GM06990 (cell line): ENCODE results near the gene CDH26.
A peak's percentile ranks its signal among the peaks of the same experiment; 100 is the strongest.

Experiments used
- DNase-seq: peaks from one replicate; pipeline ENCODE4 v3.0.0-alpha.2; 2011; ENCODE audit not compliant: insufficient read length; ENCODE audit errors: extremely low read depth
- H3K27me3 ChIP-seq: replicated peaks from 2 replicates; pipeline ENCODE4 v1.6.0; 2011; ENCODE audit warnings: low read length; ENCODE audit not compliant: control insufficient read depth, insufficient read depth
- H3K36me3 ChIP-seq: 2 replicates; pipeline ENCODE4 v1.5.1; 2011; ENCODE audit warnings: low read length; ENCODE audit not compliant: control insufficient read depth, insufficient read depth
- H3K4me3 ChIP-seq: replicated peaks from 2 replicates; pipeline ENCODE4 v1.5.1; 2011; ENCODE audit warnings: low read depth, mild to moderate bottlenecking, control low read depth, low read length
- TF ChIP-seq, protein P1 (sequence below): IDR thresholded peaks from 2 replicates; pipeline ENCODE4 v1.5.1; 2011; ENCODE audit warnings: low read length, control low read depth, mild to moderate bottlenecking, inconsistent platforms; ENCODE audit not compliant: insufficient read depth, poor library complexity, severe bottlenecking

CDH26 gene

DNA sequence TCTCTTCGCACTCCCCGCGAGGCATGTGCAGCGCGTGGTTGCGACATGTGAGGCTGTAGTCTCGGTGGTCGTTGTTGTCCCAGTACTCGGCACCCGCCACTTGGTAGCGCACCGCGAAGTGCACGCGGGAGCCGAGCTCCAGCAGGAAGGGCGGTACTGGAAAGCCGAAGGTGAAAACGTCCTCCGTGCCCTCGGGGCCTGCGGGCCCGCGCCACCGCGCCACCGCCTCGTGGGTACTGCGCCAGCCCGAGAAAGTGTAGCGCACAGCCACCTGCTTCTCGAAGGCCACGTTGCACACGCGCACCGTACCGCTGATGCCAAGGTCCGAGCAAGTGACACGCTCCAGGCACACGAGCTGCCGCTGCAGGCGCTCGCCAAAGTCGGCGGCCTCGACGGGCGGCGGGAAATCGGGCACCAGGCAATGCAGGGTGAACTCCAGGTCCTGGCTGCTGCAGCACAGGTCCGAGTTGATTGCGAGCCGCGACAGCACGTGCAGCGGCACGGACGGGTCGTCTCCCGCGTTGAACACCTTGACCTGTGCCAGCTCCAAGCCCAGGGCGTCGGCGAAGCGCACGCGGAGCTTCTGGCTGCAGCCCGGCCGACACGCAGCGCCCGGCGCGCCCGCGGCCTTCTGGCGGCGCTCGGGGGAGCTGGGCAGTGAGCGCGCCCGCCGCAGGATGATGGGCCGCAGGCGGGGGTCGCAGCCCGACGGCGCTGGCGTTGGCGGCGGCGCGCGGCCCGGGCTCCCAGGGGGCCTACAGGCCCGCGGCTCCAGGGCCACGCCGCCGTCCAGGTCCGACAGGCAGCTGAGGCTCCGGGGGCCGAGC lies 19.0 kb upstream of the CDH26 start:
- TF ChIP-seq, protein P1, sequence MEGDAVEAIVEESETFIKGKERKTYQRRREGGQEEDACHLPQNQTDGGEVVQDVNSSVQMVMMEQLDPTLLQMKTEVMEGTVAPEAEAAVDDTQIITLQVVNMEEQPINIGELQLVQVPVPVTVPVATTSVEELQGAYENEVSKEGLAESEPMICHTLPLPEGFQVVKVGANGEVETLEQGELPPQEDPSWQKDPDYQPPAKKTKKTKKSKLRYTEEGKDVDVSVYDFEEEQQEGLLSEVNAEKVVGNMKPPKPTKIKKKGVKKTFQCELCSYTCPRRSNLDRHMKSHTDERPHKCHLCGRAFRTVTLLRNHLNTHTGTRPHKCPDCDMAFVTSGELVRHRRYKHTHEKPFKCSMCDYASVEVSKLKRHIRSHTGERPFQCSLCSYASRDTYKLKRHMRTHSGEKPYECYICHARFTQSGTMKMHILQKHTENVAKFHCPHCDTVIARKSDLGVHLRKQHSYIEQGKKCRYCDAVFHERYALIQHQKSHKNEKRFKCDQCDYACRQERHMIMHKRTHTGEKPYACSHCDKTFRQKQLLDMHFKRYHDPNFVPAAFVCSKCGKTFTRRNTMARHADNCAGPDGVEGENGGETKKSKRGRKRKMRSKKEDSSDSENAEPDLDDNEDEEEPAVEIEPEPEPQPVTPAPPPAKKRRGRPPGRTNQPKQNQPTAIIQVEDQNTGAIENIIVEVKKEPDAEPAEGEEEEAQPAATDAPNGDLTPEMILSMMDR = no peak
- no peaks in the 10 kb centered on the region for H3K36me3 ChIP-seq
- peak overlapping the region; percentile 85 for H3K4me3 ChIP-seq
- DNase-seq = peak; percentile 32
- H3K27me3 ChIP-seq = no peaks in the 10 kb centered on the region

DNA sequence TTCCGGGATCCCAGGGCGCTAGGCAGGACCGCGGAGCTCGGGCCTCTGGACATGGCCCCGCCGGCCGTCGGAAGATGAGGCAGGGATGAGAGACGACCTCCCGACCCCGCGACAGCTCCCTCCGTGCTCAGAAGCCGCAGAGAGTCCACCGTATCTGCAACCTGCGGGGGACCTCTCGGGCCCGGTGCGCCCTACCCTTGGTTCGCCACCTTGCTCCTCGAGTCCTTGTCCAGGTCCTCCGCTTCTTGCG lies 18.4 kb upstream of the CDH26 start:
- TF ChIP-seq, protein P1 = no peak
- DNase-seq = no peak
- peak overlapping the region; percentile 85 for H3K4me3 ChIP-seq

DNA sequence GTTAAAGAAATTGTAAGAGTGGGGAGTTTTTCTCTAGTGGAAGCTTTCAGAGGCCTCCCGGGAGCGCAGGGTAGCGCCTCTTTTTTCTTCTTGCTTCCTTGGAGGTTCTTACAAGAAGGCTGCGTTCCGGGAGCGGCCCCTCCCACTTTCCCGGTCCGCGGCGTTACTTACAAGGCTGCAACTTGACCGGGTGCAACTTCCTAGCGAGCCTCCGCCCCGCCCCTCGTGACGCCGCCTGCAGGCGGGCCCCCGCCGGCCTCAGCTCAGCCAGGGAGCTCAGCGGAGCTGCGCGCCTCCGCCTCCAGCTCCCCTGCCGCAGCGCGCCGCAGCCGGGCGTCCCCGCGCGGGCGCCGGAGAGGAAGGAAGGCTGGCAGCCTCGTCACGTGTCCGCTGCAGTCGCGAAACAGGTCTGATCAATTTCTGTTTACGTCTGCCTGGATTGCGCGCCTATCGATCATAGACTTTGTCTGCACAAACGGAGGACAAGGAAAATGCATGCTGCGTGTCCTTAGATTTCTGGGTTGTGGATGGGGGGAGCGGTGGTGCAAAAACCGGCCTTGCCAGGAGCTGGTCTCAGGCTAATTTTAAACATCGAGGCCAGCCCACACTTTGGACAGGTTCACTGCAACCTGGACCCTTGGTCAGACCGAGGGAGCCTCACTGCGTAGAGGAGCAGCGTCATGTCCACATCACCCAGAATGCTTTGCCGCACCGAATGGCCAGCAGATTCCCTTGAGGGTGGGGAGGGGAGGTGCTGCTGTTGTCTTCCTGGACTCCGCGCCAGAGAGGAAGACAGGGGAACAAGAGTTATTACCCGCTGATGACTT lies 17.9 kb upstream of the CDH26 start, which contains the start of the genes FAM217B and PPP1R3D:
Gene FAM217B, plus strand, starts transcription at position 261 of the 827 bp plus-strand sequence. CDS start 3,555 bp downstream, outside the sequence.
Gene PPP1R3D, minus strand, starts transcription at position 177 of the 827 bp plus-strand sequence. CDS start 374 bp downstream, outside the sequence.
- H3K36me3 ChIP-seq = peaks cover 3% of the 10 kb centered on the region
- no peaks in the 10 kb centered on the region for H3K27me3 ChIP-seq
- DNase-seq = peak; percentile 98
- peak within 1 kb of the TSS; percentile 85 for H3K4me3 ChIP-seq
- TF ChIP-seq, protein P1 = no peak

More for the DNA sequence above, 18.4 kb upstream of the CDH26 start:
- H3K27me3 ChIP-seq = no peaks in the 10 kb centered on the region
- peaks cover 3% of the 10 kb centered on the region for H3K36me3 ChIP-seq

DNA sequence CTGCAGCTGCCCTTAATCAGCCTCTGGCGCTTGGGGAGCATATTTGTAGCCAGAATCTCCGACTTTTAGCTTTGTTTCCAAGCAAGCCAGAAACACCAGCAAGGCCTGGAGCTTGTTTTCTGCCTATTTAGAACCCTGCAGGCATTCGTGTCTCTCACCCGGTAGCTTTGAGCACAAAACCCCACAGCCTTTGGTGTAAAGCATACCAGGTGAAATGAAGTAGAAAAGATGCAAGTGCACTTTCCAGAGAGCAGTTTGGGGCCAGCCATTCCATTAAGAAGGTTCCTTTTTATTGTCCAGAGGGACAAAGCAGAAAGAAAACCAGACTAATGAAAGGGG lies 17.3 kb upstream of the CDH26 start:
- no peak for DNase-seq
- TF ChIP-seq, protein P1 = no peak
- no peaks in the 10 kb centered on the region for H3K27me3 ChIP-seq
- peak overlapping the region; percentile 85 for H3K4me3 ChIP-seq
- peaks cover 3% of the 10 kb centered on the region for H3K36me3 ChIP-seq

DNA sequence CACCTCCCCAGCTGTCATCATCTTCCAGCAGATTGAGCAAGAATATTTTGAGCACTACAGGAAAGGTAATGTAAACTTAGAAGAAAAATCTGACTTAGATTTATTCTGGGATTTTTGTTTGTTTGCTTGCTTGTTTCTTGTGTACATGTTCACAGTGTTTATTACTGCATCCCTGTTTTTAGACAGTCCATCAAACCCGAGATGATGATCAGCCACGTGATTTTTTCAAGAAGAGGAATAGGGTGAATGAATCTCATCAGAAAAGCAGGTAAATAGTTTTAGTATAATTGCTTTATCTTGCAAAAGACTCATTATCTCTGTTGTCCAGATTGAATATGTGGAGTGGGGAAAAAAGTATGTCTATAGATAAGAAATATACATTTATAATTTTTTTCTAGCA lies 16.0 kb upstream of the CDH26 start:
- TF ChIP-seq, protein P1 = no peak
- DNase-seq = no peak
- Histone ChIP-seq H3K4me3 (no peak overlapping the region), H3K36me3 (peaks cover 3% of the 10 kb centered on the region), H3K27me3 (no peaks in the 10 kb centered on the region)
